HEK293 (cell line): ENCODE results near the gene FOXN4.

Experiments used
- AEBP2 ChIP-seq: fragments of 450-650 bp; formaldehyde crosslinking; IDR thresholded peaks from 2 replicates; pipeline ENCODE4 v1.5.1; 2016; ENCODE audit warnings: missing biosample characterization, missing genetic modification characterization, borderline replicate concordance
- PRDM1 ChIP-seq: fragments of 450-650 bp; formaldehyde crosslinking; IDR thresholded peaks from 2 replicates; pipeline ENCODE4; 2016; ENCODE audit warnings: missing biosample characterization, missing genetic modification characterization
- PRDM4 ChIP-seq: fragments of 450-650 bp; formaldehyde crosslinking; IDR thresholded peaks from 2 replicates; pipeline ENCODE4 v1.5.1; 2017; ENCODE audit warnings: missing biosample characterization, missing genetic modification characterization
- REST ChIP-seq: fragments of 450-650 bp; formaldehyde crosslinking; IDR thresholded peaks from 2 replicates; pipeline ENCODE4 v1.5.1; 2016; ENCODE audit warnings: missing biosample characterization, missing genetic modification characterization
- SP7 ChIP-seq: fragments of 450-650 bp; formaldehyde crosslinking; IDR thresholded peaks from 2 replicates; pipeline ENCODE4 v1.5.1; 2016; ENCODE audit warnings: missing biosample characterization, missing genetic modification characterization
- ZBTB7A ChIP-seq: fragments of 450-650 bp; formaldehyde crosslinking; IDR thresholded peaks from 2 replicates; pipeline ENCODE4 v1.5.1; 2016; ENCODE audit warnings: low read depth, missing biosample characterization, missing genetic modification characterization
- ZNF19 ChIP-seq: fragments of 450-650 bp; formaldehyde crosslinking; IDR thresholded peaks from 2 replicates; pipeline ENCODE4; 2016; ENCODE audit warnings: missing biosample characterization, missing genetic modification characterization, low read depth
- ZNF266 ChIP-seq: fragments of 450-650 bp; formaldehyde crosslinking; IDR thresholded peaks from 2 replicates; pipeline ENCODE4 v1.5.1; 2016; ENCODE audit warnings: missing biosample characterization, missing genetic modification characterization, low read depth
- ZNF274 ChIP-seq, 2 experiments: fragments of 200-500 bp in 1 of 2; fragments of 450-650 bp in 1 of 2; sonication (Bioruptor generic) in 1 of 2; formaldehyde crosslinking in 1 of 2; IDR thresholded peaks; 2 replicates each; pipeline versions ENCODE4 v1.5.1 to v1.6.1; 2014 to 2016; ENCODE audit warnings: borderline replicate concordance in 1 of 2, inconsistent platforms in 1 of 2, low read length in 1 of 2, missing biosample characterization in 1 of 2, missing genetic modification characterization in 1 of 2
- ZNF311 ChIP-seq: fragments of 450-650 bp; formaldehyde crosslinking; IDR thresholded peaks from 2 replicates; pipeline ENCODE4 v1.5.1; 2017; ENCODE audit warnings: missing biosample characterization, missing genetic modification characterization, borderline replicate concordance
- ZNF341 ChIP-seq: fragments of 450-650 bp; formaldehyde crosslinking; IDR thresholded peaks from 2 replicates; pipeline ENCODE4; 2016; ENCODE audit warnings: low read depth, missing biosample characterization, missing genetic modification characterization
- ZNF433 ChIP-seq: fragments of 450-650 bp; formaldehyde crosslinking; IDR thresholded peaks from 2 replicates; pipeline ENCODE4 v1.5.1; 2016; ENCODE audit warnings: missing biosample characterization, missing genetic modification characterization, low read depth
- ZNF449 ChIP-seq: fragments of 450-650 bp; formaldehyde crosslinking; IDR thresholded peaks from 2 replicates; pipeline ENCODE4 v1.5.1; 2017; ENCODE audit warnings: missing biosample characterization, mild to moderate bottlenecking, missing genetic modification characterization, moderate library complexity
- ZNF514 ChIP-seq: fragments of 450-650 bp; formaldehyde crosslinking; IDR thresholded peaks from 2 replicates; pipeline ENCODE4 v1.5.1; 2016; ENCODE audit warnings: missing biosample characterization, missing genetic modification characterization
- ZNF530 ChIP-seq: fragments of 450-650 bp; formaldehyde crosslinking; IDR thresholded peaks from 2 replicates; pipeline ENCODE4 v1.5.1; 2016; ENCODE audit warnings: low read depth, missing biosample characterization, missing genetic modification characterization
- ZNF549 ChIP-seq: fragments of 450-650 bp; IDR thresholded peaks from 2 replicates; pipeline ENCODE4 v1.5.1; 2018; ENCODE audit warnings: missing biosample characterization, missing genetic modification characterization, mild to moderate bottlenecking, inconsistent platforms, moderate library complexity
- ZNF596 ChIP-seq: fragments of 450-650 bp; IDR thresholded peaks from 2 replicates; pipeline ENCODE4 v1.5.0; 2018; ENCODE audit warnings: missing biosample characterization, mild to moderate bottlenecking, missing genetic modification characterization, moderate library complexity
- ZNF623 ChIP-seq: fragments of 450-650 bp; formaldehyde crosslinking; IDR thresholded peaks from 2 replicates; pipeline ENCODE4 v1.5.1; 2016; ENCODE audit warnings: missing biosample characterization, missing genetic modification characterization
- ZNF664 ChIP-seq: fragments of 450-650 bp; formaldehyde crosslinking; IDR thresholded peaks from 2 replicates; pipeline ENCODE4 v1.5.1; 2016; ENCODE audit warnings: missing biosample characterization, missing genetic modification characterization
- ZNF677 ChIP-seq: fragments of 450-650 bp; IDR thresholded peaks from 2 replicates; pipeline ENCODE4 v1.5.0; 2018; ENCODE audit warnings: missing biosample characterization, mild to moderate bottlenecking, missing genetic modification characterization, moderate library complexity
- ZNF792 ChIP-seq: fragments of 450-650 bp; formaldehyde crosslinking; IDR thresholded peaks from 2 replicates; pipeline ENCODE4 v1.5.1; 2016; ENCODE audit warnings: missing biosample characterization, missing genetic modification characterization
- ZSCAN5A ChIP-seq: fragments of 450-650 bp; formaldehyde crosslinking; IDR thresholded peaks from 2 replicates; pipeline ENCODE4 v1.5.1; 2016; ENCODE audit warnings: missing biosample characterization, missing genetic modification characterization

The FOXN4 gene

GRCh38 chr12:109307051-109307450 lies 2.0 kb downstream of the FOXN4 start (continued):
- TF ChIP-seq PRDM4 (no peak), ZNF449 (tag by site-specific recombination) (no peak), SP7 (tag by site-specific recombination) (peak; percentile 95), PRDM1 (tag by site-specific recombination) (no peak), ZNF19 (no peak), ZNF514 (tag by site-specific recombination) (no peak), ZBTB7A (tag by site-specific recombination) (no peak), ZNF266 (tag by site-specific recombination) (no peak), ZNF274 (IDR thresholded peaks at IDR 0.05; ENCODE audit: low read length) (no peak), ZNF274 (tag by site-specific recombination; IDR thresholded peaks at IDR 0.05; ENCODE audit: borderline replicate concordance) (no peak), ZNF596 (tag by site-specific recombination) (peak; percentile 81; the same call in 1 of the 2 replicates), ZNF530 (tag by site-specific recombination) (no peak), ZNF623 (tag by site-specific recombination) (no peak), ZNF311 (no peak), ZNF792 (tag by site-specific recombination) (no peak), ZNF341 (tag by site-specific recombination) (peak; percentile 93), ZNF433 (no peak), AEBP2 (tag by site-specific recombination) (no peak), REST (tag by site-specific recombination) (no peak), ZNF677 (tag by site-specific recombination) (no peak), ZSCAN5A (tag by site-specific recombination) (no peak), ZNF549 (tag by site-specific recombination) (no peak), ZNF664 (no peak)
